Measurements from ENCODE around the gene CDK5.
"Not testable (repeated sequence)": the region's sequence is repeated elsewhere in the genome, so short reads cannot be mapped to it uniquely, and the experiment has no call there.

Gene CDK5

GRCh38 chr7:151043449-151043848 is 14.2 kb downstream of the CDK5 start:
- WGBS = 97% methylated on average over 10 of the region's 10 CpGs

GRCh38 chr7:151040616-151041375 is 16.9 kb downstream of the CDK5 start:
- H3K27ac ChIP-seq (ENCODE audit: low read length, poor library complexity, severe bottlenecking) = no peak overlapping the region
- no peak for DNase-seq
- no peak overlapping the region for H2AFZ ChIP-seq (ENCODE audit: low read depth, low read length)
- peaks cover 27 to 66% of the 10 kb centered on the region in 2 experiments for H3K36me3 ChIP-seq (ENCODE audit: control insufficient read depth in 1 of 2, insufficient read depth in 2 of 2, low read depth in 1 of 2, low read length in 2 of 2)
- H2BK5ac ChIP-seq (ENCODE audit: low read depth, low read length, poor library complexity, severe bottlenecking) = no peak overlapping the region
- no peak overlapping the region for H3K23ac ChIP-seq (ENCODE audit: low read length in 2 of 2)
- no peak overlapping the region for H2BK120ac ChIP-seq (ENCODE audit: low read depth, low read length)
- H2BK15ac ChIP-seq (ENCODE audit: low read depth, poor library complexity, severe bottlenecking) = peak overlapping the region; percentile 97
- H4K8ac ChIP-seq (ENCODE audit: low read length) = no peak overlapping the region
- peak overlapping the region in 1 of 2 experiments; percentile 27 for H3K4me3 ChIP-seq (ENCODE audit: insufficient read depth in 1 of 2, low read depth in 1 of 2, low read length in 2 of 2)
- H2AK5ac ChIP-seq (ENCODE audit: low read length, severe bottlenecking) = no peak overlapping the region
- peak overlapping the region; percentile 46 to 68 for H2BK12ac ChIP-seq (ENCODE audit: low read length in 2 of 2)
- no peak overlapping the region for H3K18ac ChIP-seq (ENCODE audit: low read depth in 1 of 2, low read length in 2 of 2)
- H3K9ac ChIP-seq (ENCODE audit: low read length) = no peak overlapping the region
- H3K27me3 ChIP-seq (ENCODE audit: control insufficient read depth in 1 of 2, insufficient read depth in 1 of 2, low read length in 2 of 2) = no peaks in the 10 kb centered on the region
- H4K91ac ChIP-seq (ENCODE audit: low read length) = peak overlapping the region; percentile 57
- H3K9me3 ChIP-seq (ENCODE audit: control insufficient read depth, low read length) = no peaks in the 10 kb centered on the region
- H3K4ac ChIP-seq (ENCODE audit: low read depth in 1 of 2, low read length in 2 of 2) = no peak overlapping the region
- WGBS = 96% methylated on average over 30 of the region's 30 CpGs
- peaks cover 26% of the 10 kb centered on the region for H3K4me1 ChIP-seq (ENCODE audit: control insufficient read depth, insufficient read depth, low read depth, low read length)
- H3K4me2 ChIP-seq (ENCODE audit: low read length, poor library complexity, severe bottlenecking) = no peak overlapping the region
- H3K14ac ChIP-seq (ENCODE audit: low read length in 2 of 2) = no peak overlapping the region
- H3K79me1 ChIP-seq (replicated peaks; ENCODE audit: low read length, poor library complexity, severe bottlenecking) = no peaks in the 10 kb centered on the region

More at GRCh38 chr7:151043449-151043848, 14.2 kb downstream of the CDK5 start:
- not testable (repeated sequence) for H3K79me1 ChIP-seq (replicated peaks; ENCODE audit: low read length, poor library complexity, severe bottlenecking); H3K4ac ChIP-seq (ENCODE audit: low read depth in 1 of 2, low read length in 2 of 2); H3K23ac ChIP-seq (ENCODE audit: low read length in 2 of 2); DNase-seq; H2AK5ac ChIP-seq (ENCODE audit: low read length, severe bottlenecking); H3K4me2 ChIP-seq (ENCODE audit: low read length, poor library complexity, severe bottlenecking); H2BK5ac ChIP-seq (ENCODE audit: low read depth, low read length, poor library complexity, severe bottlenecking); H3K27ac ChIP-seq (ENCODE audit: low read length, poor library complexity, severe bottlenecking); H3K4me3 ChIP-seq (ENCODE audit: insufficient read depth in 1 of 2, low read depth in 1 of 2, low read length in 2 of 2); H2AFZ ChIP-seq (ENCODE audit: low read depth, low read length); H2BK12ac ChIP-seq (ENCODE audit: low read length in 2 of 2); H3K18ac ChIP-seq (ENCODE audit: low read depth in 1 of 2, low read length in 2 of 2); H4K91ac ChIP-seq (ENCODE audit: low read length); H3K9me3 ChIP-seq (ENCODE audit: control insufficient read depth, low read length); H3K14ac ChIP-seq (ENCODE audit: low read length in 2 of 2); H4K8ac ChIP-seq (ENCODE audit: low read length); H2BK15ac ChIP-seq (ENCODE audit: low read depth, poor library complexity, severe bottlenecking); H3K9ac ChIP-seq (ENCODE audit: low read length); H3K27me3 ChIP-seq (ENCODE audit: control insufficient read depth in 1 of 2, insufficient read depth in 1 of 2, low read length in 2 of 2); H2BK120ac ChIP-seq (ENCODE audit: low read depth, low read length)
- H3K36me3 ChIP-seq (ENCODE audit: control insufficient read depth in 1 of 2, insufficient read depth in 2 of 2, low read depth in 1 of 2, low read length in 2 of 2) = peaks cover 11 to 53% of the 10 kb centered on the region in 2 experiments
- H3K4me1 ChIP-seq (ENCODE audit: control insufficient read depth, insufficient read depth, low read depth, low read length) = peaks cover 27% of the 10 kb centered on the region

GRCh38 chr7:151039850-151040548 is 17.7 kb downstream of the CDK5 start:
- Histone ChIP-seq H3K79me1 (replicated peaks; ENCODE audit: low read length, poor library complexity, severe bottlenecking) (peaks cover 2% of the 10 kb centered on the region), H3K4me1 (ENCODE audit: control insufficient read depth, insufficient read depth, low read depth, low read length) (peaks cover 26% of the 10 kb centered on the region), H3K4me3 (ENCODE audit: insufficient read depth in 1 of 2, low read depth in 1 of 2, low read length in 2 of 2) (no peak overlapping the region), H3K18ac (ENCODE audit: low read depth in 1 of 2, low read length in 2 of 2) (peak overlapping the region; percentile 59 to 77), H2AFZ (ENCODE audit: low read depth, low read length) (no peak overlapping the region), H3K36me3 (ENCODE audit: control insufficient read depth in 1 of 2, insufficient read depth in 2 of 2, low read depth in 1 of 2, low read length in 2 of 2) (peaks cover 34 to 66% of the 10 kb centered on the region in 2 experiments), H2BK120ac (ENCODE audit: low read depth, low read length) (no peak overlapping the region), H3K27me3 (ENCODE audit: control insufficient read depth in 1 of 2, insufficient read depth in 1 of 2, low read length in 2 of 2) (no peaks in the 10 kb centered on the region), H2BK5ac (ENCODE audit: low read depth, low read length, poor library complexity, severe bottlenecking) (no peak overlapping the region), H3K4me2 (ENCODE audit: low read length, poor library complexity, severe bottlenecking) (no peak overlapping the region), H3K27ac (ENCODE audit: low read length, poor library complexity, severe bottlenecking) (peak overlapping the region; percentile 12), H3K23ac (ENCODE audit: low read length in 2 of 2) (no peak overlapping the region), H4K8ac (ENCODE audit: low read length) (peak overlapping the region; percentile 43), H2BK15ac (ENCODE audit: low read depth, poor library complexity, severe bottlenecking) (peak overlapping the region; percentile 97), H2BK12ac (ENCODE audit: low read length in 2 of 2) (peak overlapping the region; percentile 76 to 94), H3K14ac (ENCODE audit: low read length in 2 of 2) (peak overlapping the region in 1 of 2 experiments; percentile 73), H3K9me3 (ENCODE audit: control insufficient read depth, low read length) (no peaks in the 10 kb centered on the region), H3K9ac (ENCODE audit: low read length) (peak overlapping the region; percentile 80), H2AK5ac (ENCODE audit: low read length, severe bottlenecking) (peak overlapping the region; percentile 14), H4K91ac (ENCODE audit: low read length) (peak overlapping the region; percentile 47), H3K4ac (ENCODE audit: low read depth in 1 of 2, low read length in 2 of 2) (peak overlapping the region in 1 of 2 experiments; percentile 59)
- DNase-seq = no peak
- WGBS = 76% methylated on average over 16 of the region's 18 CpGs
